B cell (primary cell): ENCODE data around the gene TSEN15. TPM values are rescaled to one million over a fixed set of nuclear protein-coding genes. Genes with fewer than 3 reads are reported as not detected.

ENCODE experiments used
- ATAC-seq: fragments of 200-7000 bp; cut with Tn5 transposase; one replicate; pipeline ENCODE4 v1.10.0; 2021; ENCODE audit warnings: low read depth, mild to moderate bottlenecking, moderate number of reproducible peaks, moderate library complexity
- CTCF ChIA-PET: fragments of 350-600 bp; sonication (Branson Sonifier 250); formaldehyde crosslinking; loops from one replicate; lab custom pipeline; 2021; ENCODE audit warnings: antibody characterized with exemption, inconsistent platforms; lab: Charles Lee
- POLR2A ChIA-PET: fragments of 350-600 bp; sonication (Branson Sonifier 250); formaldehyde crosslinking; loops from one replicate; lab custom pipeline; 2021; ENCODE audit warnings: antibody characterized with exemption; lab: Charles Lee
- DNase-seq: peaks from one replicate; pipeline ENCODE4 v3.0.0; 2013
- H2AFZ ChIP-seq: 2 replicates; pipeline ENCODE4 v1.6.1; 2012; ENCODE audit warnings: mild to moderate bottlenecking, low read depth, low read length; ENCODE audit not compliant: insufficient read depth, poor library complexity, severe bottlenecking
- H3K27ac ChIP-seq, 2 donors: 1 replicate in 1 of 2; 2 replicates in 1 of 2; pipeline ENCODE4 v1.5.1; 2012 to 2013; ENCODE audit warnings: low read length in 2 of 2, mild to moderate bottlenecking in 2 of 2, moderate library complexity in 1 of 2
- H3K27me3 ChIP-seq, 4 experiments: fragments of 200-600 bp in 1 of 4; sonication (generic) in 1 of 4; replicated peaks in 1 of 4; 1 replicate in 2 of 4; 2 replicates in 2 of 4; pipeline versions ENCODE4 v1.6.1 to v1.7.0; 2013 to 2016; ENCODE audit warnings: low read length in 3 of 4, mild to moderate bottlenecking in 2 of 4, mixed read lengths in 1 of 4, moderate library complexity in 1 of 4; ENCODE audit not compliant: insufficient read depth in 4 of 4, control insufficient read depth in 3 of 4; ENCODE audit errors: control extremely low read depth in 1 of 4
- H3K36me3 ChIP-seq, 2 experiments: replicated peaks in 1 of 2; 1 replicate in 1 of 2; 2 replicates in 1 of 2; pipeline versions ENCODE4 v1.6.1 to v1.7.1; 2013; ENCODE audit warnings: low read length in 1 of 2; ENCODE audit not compliant: insufficient read depth in 2 of 2, control insufficient read depth in 1 of 2; ENCODE audit errors: control extremely low read depth in 1 of 2, extremely low read depth in 1 of 2
- H3K4me1 ChIP-seq, 2 donors: fragments of 200-600 bp in 1 of 2; sonication (generic) in 1 of 2; 1 replicate in 1 of 2; 2 replicates in 1 of 2; pipeline versions ENCODE4 v1.5.1 to v1.6.1; 2013 to 2017; ENCODE audit warnings: low read length in 2 of 2; ENCODE audit not compliant: control insufficient read depth in 2 of 2, insufficient read depth in 2 of 2
- H3K4me2 ChIP-seq: replicated peaks from 2 replicates; pipeline ENCODE3; 2012; ENCODE audit warnings: mild to moderate bottlenecking, low read depth, low read length; ENCODE audit not compliant: poor library complexity, severe bottlenecking
- H3K4me3 ChIP-seq, 5 experiments: fragments of 200-600 bp in 1 of 5; sonication (generic) in 1 of 5; 1 replicate in 3 of 5; 2 replicates in 2 of 5; pipeline versions ENCODE4 v1.5.1 to v1.7.0; 2011 to 2016; ENCODE audit warnings: low read length in 4 of 5, mild to moderate bottlenecking in 4 of 5, low read depth in 2 of 5, control low read depth in 1 of 5, moderate library complexity in 1 of 5; ENCODE audit not compliant: insufficient read depth in 1 of 5; ENCODE audit errors: control extremely low read depth in 1 of 5, extremely low read depth in 1 of 5
- H3K79me2 ChIP-seq: fragments of 200-600 bp; sonication (generic); one replicate; pipeline ENCODE4 v1.6.0; 2016; ENCODE audit warnings: low read length; ENCODE audit not compliant: control insufficient read depth, insufficient read depth
- H3K9ac ChIP-seq: fragments of 200-600 bp; sonication (generic); 2 replicates; pipeline ENCODE4 v1.6.1; 2017; ENCODE audit warnings: mild to moderate bottlenecking, low read length, moderate library complexity
- H3K9me3 ChIP-seq, 3 donors: one replicate each; pipeline versions ENCODE4 v1.6.1 to v1.7.1; 2013; ENCODE audit warnings: low read length in 2 of 3; ENCODE audit not compliant: control insufficient read depth in 2 of 3, insufficient read depth in 1 of 3; ENCODE audit errors: control extremely low read depth in 1 of 3
- H4K20me1 ChIP-seq: 2 replicates; pipeline ENCODE4 v1.6.0; 2012; ENCODE audit warnings: mild to moderate bottlenecking, low read length; ENCODE audit not compliant: insufficient read depth, control insufficient read depth, poor library complexity, severe bottlenecking
- H3K27ac Mint-ChIP-seq: one replicate; pipeline ENCODE4 v1.8.0; 2021; ENCODE audit warnings: mixed read lengths
- H3K27me3 Mint-ChIP-seq: one replicate; pipeline ENCODE4 v1.8.0; 2021; ENCODE audit warnings: mixed read lengths
- H3K4me1 Mint-ChIP-seq: one replicate; pipeline ENCODE4 v1.8.0; 2021; ENCODE audit warnings: mixed read lengths
- H3K4me3 Mint-ChIP-seq: one replicate; pipeline ENCODE4 v1.8.0; 2021; ENCODE audit warnings: mixed read lengths
- H3K9me3 Mint-ChIP-seq: one replicate; pipeline ENCODE4 v1.8.0; 2022; ENCODE audit warnings: mixed read lengths; ENCODE audit not compliant: insufficient read depth
- CTCF ChIP-seq: fragments of 200-600 bp; IDR thresholded peaks from one replicate; pipeline ENCODE4 v1.8.0; 2022; ENCODE audit warnings: antibody characterized with exemption, mild to moderate bottlenecking
- EZH2 ChIP-seq: IDR thresholded peaks from 2 replicates; pipeline ENCODE4 v1.6.1; 2012; ENCODE audit warnings: borderline replicate concordance, low read depth, mild to moderate bottlenecking, moderate library complexity, low read length; ENCODE audit not compliant: insufficient read depth, poor library complexity, severe bottlenecking
- WGBS: methylation state at CpG from one replicate; pipeline ENCODE4 v1.1.5; 2013; ENCODE audit warnings: missing lambda C conversion rate; ENCODE audit not compliant: insufficient coverage; 5-methylcytosine and 5-hydroxymethylcytosine counted together
- intact Hi-C: fragments of 100-400 bp; cut with micrococcal nuclease; formaldehyde crosslinking; loops from one replicate; pipeline ENCODE4 v1.10.0; 2022
- polyA plus RNA-seq: library from polyadenylated mRNA; depleted of rRNA; stranded (reverse); fragments of >200 nt; gene quantifications from 2 replicates; pipeline ENCODE4 v1.2.3, GENCODE V29; 2012
- total RNA-seq, 2 donors: library from RNA; stranded (reverse); fragments of 120-200 nt in 1 of 2; gene quantifications; 1 replicate in 1 of 2; 2 replicates in 1 of 2; pipeline versions ENCODE4 v1.2.3 to v1.2.4, GENCODE V29; 2013 to 2022

TSEN15 gene
- total and polyA plus RNA-seq, 2 donors (not counting 1 experiment from before 2014, with no cell fraction given), result 15.5 to 25.2 TPM

DNA sequence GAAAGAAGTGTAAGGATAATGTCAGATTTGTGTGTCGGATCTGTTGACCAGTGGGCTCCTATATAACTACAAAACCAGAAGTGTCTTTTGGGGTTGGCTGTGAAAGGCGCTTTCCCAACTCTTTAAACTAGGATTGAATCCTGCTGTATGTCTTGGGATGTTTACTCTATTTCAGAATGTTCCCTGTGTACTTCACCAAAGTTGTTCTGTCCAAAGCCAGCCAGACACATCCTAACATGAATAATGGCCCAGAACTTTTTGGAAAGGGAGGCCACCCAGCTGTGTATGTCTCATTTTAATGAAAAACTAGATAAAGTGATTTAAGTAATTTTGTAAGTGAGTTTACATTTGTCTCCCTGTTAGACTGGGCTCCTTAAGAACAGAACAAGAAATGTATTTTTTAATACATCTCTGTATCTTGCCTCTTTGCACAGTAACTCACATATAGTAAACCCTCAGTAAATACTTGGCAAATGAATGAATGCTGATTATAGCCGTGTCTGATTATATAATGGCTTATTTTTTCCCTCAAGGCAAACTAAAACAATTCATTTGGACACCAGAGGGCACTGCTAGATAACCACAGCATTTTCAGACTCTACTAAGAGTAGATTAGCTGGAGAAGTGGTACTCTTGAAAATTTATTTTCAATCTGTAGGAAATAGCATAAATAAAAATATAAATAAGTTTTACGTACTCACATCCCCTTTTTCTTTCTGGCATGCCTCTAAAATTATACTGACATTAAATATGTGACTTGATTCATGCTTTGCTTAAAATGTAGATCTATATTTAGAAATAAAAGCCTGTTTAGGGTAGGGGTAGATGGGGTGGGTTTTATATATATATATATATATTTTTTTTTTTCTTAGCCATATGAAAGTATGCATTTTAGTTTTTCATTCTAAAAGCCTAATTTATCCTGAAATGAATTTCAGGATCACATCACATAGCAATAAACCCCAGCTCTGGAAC, 23.8 kb downstream of the TSEN15 start:
- Mint-ChIP-seq H3K27ac (no peak overlapping the region), H3K9me3 (no peaks in the 10 kb centered on the region), H3K27me3 (no peaks in the 10 kb centered on the region), H3K4me3 (no peak overlapping the region), H3K4me1 (no peaks in the 10 kb centered on the region)
- CTCF ChIA-PET, result interaction anchor here (1.0 kb wide), 1 partner anchor 150 kb away, joined by 4 read pairs; no protein-coding TSS in a partner anchor
- Histone ChIP-seq H3K4me2 (no peak overlapping the region), H3K4me3 (no peak overlapping the region), H4K20me1 (no peaks in the 10 kb centered on the region), H3K36me3 (no peaks in the 10 kb centered on the region), H3K27ac (no peak overlapping the region), H3K9ac (no peak overlapping the region), H2AFZ (no peak overlapping the region), H3K79me2 (no peaks in the 10 kb centered on the region), H3K27me3 (no peaks in the 10 kb centered on the region), H3K9me3 (no peaks in the 10 kb centered on the region), H3K4me1 (no peaks in the 10 kb centered on the region)
- TF ChIP-seq CTCF (peak; percentile 51), EZH2 (no peak)
- no peak for ATAC-seq
- POLR2A ChIA-PET, result no interaction called here
- WGBS, result no CpG with 5 or more reads among the region's 4 CpGs
- intact Hi-C loops, result no loop called here
- DNase-seq, result peak; percentile 17
